Stimulated activated CD8-positive, alpha-beta memory T cell treated with anti-CD3 and anti-CD28 coated beads, Interleukin-12 subunit alpha, Interleukin-12 subunit beta, amount 100 ng/mL, for 24 hours (primary cell): ENCODE data around the gene EPS8L1.
A peak's percentile ranks its signal among the peaks of the same experiment; 100 is the strongest.
"Not testable (repeated sequence)": the region's sequence is repeated elsewhere in the genome, so short reads cannot be mapped to it uniquely, and the experiment has no call there.

Experiments used
- DNase-seq: peaks from one replicate; pipeline ENCODE4 v3.0.0-alpha.2; 2020; ENCODE audit errors: extremely low read depth

Gene EPS8L1

GRCh38 chr19:55050749-55051532 lies 24.7 kb upstream of the EPS8L1 start:
- DNase-seq = no peak

GRCh38 chr19:55053735-55054134 lies 21.9 kb upstream of the EPS8L1 start:
- DNase-seq = no peak

DNA sequence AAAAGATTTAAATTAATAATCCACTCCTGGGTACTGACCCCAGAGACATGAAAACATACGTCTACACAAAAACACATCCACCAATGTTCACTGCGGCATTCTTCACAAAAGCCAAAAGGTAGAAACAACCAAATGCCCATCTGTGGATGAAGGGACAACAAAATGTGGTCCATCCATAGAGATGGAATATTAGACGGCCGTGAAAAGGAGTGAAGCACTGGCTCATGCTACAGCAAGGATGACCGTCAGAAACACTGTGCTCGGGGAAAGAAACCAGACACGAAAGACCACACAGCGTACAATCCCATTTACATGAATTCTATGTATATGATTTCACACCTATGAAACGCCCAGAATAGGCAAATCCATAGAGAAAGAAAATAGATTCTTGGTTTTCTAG lies 18.8 kb upstream of the EPS8L1 start:
- DNase-seq = no peak

- DNase-seq = no peak
Observed at GRCh38 chr19:55058781-55059610, 16.7 kb upstream of the EPS8L1 start.

- not testable (repeated sequence) for DNase-seq
Observed at GRCh38 chr19:55060287-55060686, 15.4 kb upstream of the EPS8L1 start.

- peak; percentile 97 for DNase-seq
Observed at GRCh38 chr19:55062735-55063491, 12.8 kb upstream of the EPS8L1 start, which contains the start of gene RDH13. TSS of gene RDH13 (minus strand) at chr19:55063148. CDS start at chr19:55063032, 116 bp downstream.

- no peak for DNase-seq
Observed at GRCh38 chr19:55063492-55063843, 12.2 kb upstream of the EPS8L1 start.

GRCh38 chr19:55065516-55065915 lies 10.2 kb upstream of the EPS8L1 start:
- not testable (repeated sequence) for DNase-seq

GRCh38 chr19:55066107-55066709 lies 9.5 kb upstream of the EPS8L1 start:
- no peak for DNase-seq

DNA sequence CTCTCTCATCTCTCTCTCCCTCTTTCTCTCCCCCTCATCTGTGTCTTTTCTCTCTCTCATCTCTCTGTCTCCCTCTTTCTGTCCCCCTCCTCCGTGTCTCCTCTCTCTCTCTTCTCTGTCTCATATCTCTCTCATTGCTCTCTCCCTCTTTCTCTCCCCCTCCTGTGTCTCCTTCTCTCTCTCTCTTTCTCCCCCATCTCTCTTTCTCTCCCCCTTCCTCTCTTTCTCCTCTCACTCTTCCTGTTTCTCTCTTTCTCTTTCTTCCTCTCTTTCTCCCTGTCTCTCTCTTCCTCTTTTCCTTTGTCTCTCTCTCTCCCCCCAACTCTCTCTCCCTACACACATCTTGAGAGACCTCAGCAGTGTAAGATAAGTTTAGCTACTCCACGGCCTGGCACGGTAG lies 7.8 kb upstream of the EPS8L1 start:
- no peak for DNase-seq

DNA sequence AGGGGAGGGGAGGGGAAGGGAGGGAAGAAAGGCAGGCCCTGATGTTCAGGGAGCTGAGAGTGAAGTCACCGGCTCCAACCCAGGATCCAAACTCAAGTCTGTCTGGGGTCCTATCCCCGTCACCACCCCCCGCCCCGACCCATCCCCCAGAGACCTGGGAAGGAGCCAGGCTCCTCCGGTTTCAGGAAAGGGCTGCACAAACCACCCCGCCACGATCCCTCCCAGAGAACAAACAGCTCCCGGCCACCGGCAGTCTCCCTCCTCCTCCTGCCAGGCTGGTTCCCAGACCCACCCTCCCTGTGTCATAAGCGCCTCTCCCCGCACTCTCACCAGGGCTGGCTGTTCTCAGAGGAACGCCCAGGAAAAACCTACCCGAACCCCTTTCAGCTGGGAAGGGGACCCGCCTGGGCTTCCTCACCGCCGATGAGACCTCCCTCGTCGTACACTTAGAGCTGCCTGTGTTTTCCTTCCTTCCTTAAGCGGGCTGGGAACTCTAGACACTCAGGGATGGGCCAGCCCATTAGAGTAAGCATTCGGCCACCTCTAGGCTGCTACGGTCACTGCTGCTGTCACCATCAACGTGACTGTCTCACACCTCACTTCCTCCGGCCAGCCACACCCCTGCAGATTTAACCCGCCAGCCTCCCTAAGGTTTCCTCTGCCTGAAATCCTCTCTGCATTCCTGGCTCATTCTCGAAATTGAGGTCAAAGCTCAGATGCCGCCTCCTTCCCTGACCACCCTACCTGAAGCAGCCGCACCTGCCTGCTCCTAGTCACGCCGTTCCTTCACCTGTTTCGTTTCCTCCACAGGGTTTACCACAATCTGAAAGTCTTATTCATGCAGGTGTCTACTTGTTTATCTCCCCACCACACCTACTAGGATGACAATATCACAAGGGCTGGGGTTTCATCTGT lies 6.5 kb upstream of the EPS8L1 start:
- no peak for DNase-seq

- no peak for DNase-seq
Observed at GRCh38 chr19:55069865-55070197, 5.8 kb upstream of the EPS8L1 start.

- no peak for DNase-seq
Observed at GRCh38 chr19:55070466-55071128, 5.1 kb upstream of the EPS8L1 start.

- DNase-seq = no peak
Observed at GRCh38 chr19:55071129-55071502, 4.6 kb upstream of the EPS8L1 start.

DNA sequence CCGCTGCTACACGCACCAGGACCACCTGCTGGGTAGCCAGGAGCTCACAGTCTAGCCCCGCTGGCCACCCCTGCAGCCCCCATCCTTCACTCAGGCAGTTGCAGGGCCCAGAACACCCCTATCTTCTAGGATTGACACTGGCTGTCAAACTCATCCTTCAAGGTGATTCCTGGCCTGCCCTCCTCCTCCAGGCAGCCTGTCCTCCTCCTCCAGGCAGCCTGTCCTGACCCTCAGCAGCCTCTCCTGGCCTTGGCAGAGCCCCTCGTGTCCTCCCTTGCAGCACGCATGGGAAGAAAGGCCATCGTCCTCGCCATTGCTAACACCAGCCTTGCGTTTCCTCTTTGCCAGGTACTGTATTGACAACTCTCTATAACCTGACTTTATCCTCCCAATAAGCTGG lies 3.8 kb upstream of the EPS8L1 start:
- no peak for DNase-seq

GRCh38 chr19:55076321-55076720 lies 652 bp downstream of the EPS8L1 start:
- DNase-seq = no peak

- DNase-seq = no peak
Observed at GRCh38 chr19:55077106-55077505, 1.4 kb downstream of the EPS8L1 start.

- no peak for DNase-seq
Observed at GRCh38 chr19:55078996-55079395, 3.3 kb downstream of the EPS8L1 start.

- no peak for DNase-seq
Observed at GRCh38 chr19:55079400-55080038, 3.9 kb downstream of the EPS8L1 start.
